K562 (cell line): ENCODE data around the gene TMEM89. TPM values are rescaled to one million over a fixed set of nuclear protein-coding genes. Genes with fewer than 3 reads are reported as not detected.
A peak's percentile ranks its signal among the peaks of the same experiment; 100 is the strongest.

ENCODE experiments used
- DPF2 ChIP-seq: fragments of 450-650 bp; IDR thresholded peaks from 2 replicates; pipeline ENCODE4 v1.6.1; 2016
- NR1H2 ChIP-seq: sonication (generic); formaldehyde crosslinking; IDR thresholded peaks from 2 replicates; pipeline ENCODE4 v1.4.0; 2020; ENCODE audit warnings: mild to moderate bottlenecking, missing genetic modification reagents
- POLR2AphosphoS2 ChIP-seq: IDR thresholded peaks from 2 replicates; pipeline ENCODE4 v1.6.1; 2012; ENCODE audit warnings: low read length, improper control_type of control experiment
- SAFB2 ChIP-seq: fragments of 200-400 bp; formaldehyde crosslinking; IDR thresholded peaks from 2 replicates; pipeline ENCODE4 v1.6.1; 2018; ENCODE audit warnings: borderline replicate concordance, low read length, low read depth, moderate library complexity; ENCODE audit not compliant: severe bottlenecking
- ZNF41 ChIP-seq: fragments of 250-450 bp; sonication (Bioruptor Pico); conservative IDR thresholded peaks from 2 replicates; pipeline ENCODE4 v1.4.0; 2020; ENCODE audit warnings: mild to moderate bottlenecking
- ZNF696 ChIP-seq: fragments of 250-450 bp; sonication (Bioruptor Pico); conservative IDR thresholded peaks from 2 replicates; pipeline ENCODE4 v1.4.0; 2020; ENCODE audit warnings: mild to moderate bottlenecking, moderate library complexity
- ZNF785 ChIP-seq: fragments of 250-450 bp; sonication (Bioruptor Pico); IDR thresholded peaks from 2 replicates; pipeline ENCODE4 v1.4.0; 2020; ENCODE audit warnings: mild to moderate bottlenecking
- polyA plus RNA-seq, 8 experiments: library from polyadenylated mRNA; depleted of rRNA in 4 of 8; stranded (reverse) in 5 of 8; unstranded in 3 of 8; fragments of >200 nt; fragmentation: Nextera tagmentation in 2 of 8; fragmentation: Illumina TruSeq in 1 of 8; extraction: Ambion mirVana in 2 of 8; extraction: Trizol in 1 of 8; gene quantifications; 2 replicates each; pipeline versions ENCODE4 v1.2.1 to v1.2.3, GENCODE V29; 2011 to 2014; ENCODE audit warnings: inconsistent platforms in 1 of 8, missing spikeins in 1 of 8
- total RNA-seq, 7 experiments: library from RNA; depleted of rRNA in 6 of 7; stranded (reverse); fragments of >200 nt in 6 of 7; fragmentation: Illumina TruSeq in 2 of 7; extraction: Trizol in 2 of 7; gene quantifications; 2 replicates each; pipeline versions ENCODE4 v1.2.1 to v1.2.3, GENCODE V29; 2011 to 2021; ENCODE audit warnings: low replicate concordance in 1 of 7
- TF ChIP-seq, protein P1 (sequence below): IDR thresholded peaks from 3 replicates; pipeline ENCODE4 v1.6.1; 2011; ENCODE audit warnings: borderline replicate concordance, mild to moderate bottlenecking, moderate library complexity; ENCODE audit not compliant: insufficient read length; ENCODE audit errors: extremely low read depth
- TF ChIP-seq, protein P2 (sequence below): sonication (generic); formaldehyde crosslinking; IDR thresholded peaks from 2 replicates; pipeline ENCODE4 v1.8.1; 2023; ENCODE audit warnings: mild to moderate bottlenecking, missing genetic modification reagents
- TF ChIP-seq, protein P3 (sequence below): fragments of 250-450 bp; sonication (Bioruptor Pico); IDR thresholded peaks from 2 replicates; pipeline ENCODE4 v1.8.0; 2022; ENCODE audit warnings: inconsistent platforms, mild to moderate bottlenecking, moderate library complexity, borderline replicate concordance
- TF ChIP-seq, protein P4 (sequence below), 3 experiments: fragments of 200-800 bp in 1 of 3; sonication (Bioruptor generic) in 1 of 3; sonication (generic) in 1 of 3; formaldehyde crosslinking in 1 of 3; IDR thresholded peaks; 2 replicates each; pipeline versions ENCODE4 v1.6.1 to v1.8.0; 2016 to 2022; ENCODE audit warnings: mild to moderate bottlenecking in 2 of 3, missing compliant biosample characterization in 2 of 3, missing genetic modification characterization in 2 of 3, missing genetic modification reagents in 1 of 3
- TF ChIP-seq, protein P5 (sequence below): conservative IDR thresholded peaks from 2 replicates; pipeline ENCODE4 v1.6.1; 2011; ENCODE audit warnings: low read depth, mild to moderate bottlenecking, low read length; ENCODE audit not compliant: control insufficient read depth
- TF ChIP-seq, protein P6 (sequence below), 2 experiments: fragments of 450-650 bp in 1 of 2; sonication (generic) in 1 of 2; formaldehyde crosslinking; conservative IDR thresholded peaks; 2 replicates each; pipeline versions ENCODE4 v1.4.0 to v1.8.1; 2020 to 2022; ENCODE audit warnings: mild to moderate bottlenecking in 1 of 2, missing genetic modification reagents in 1 of 2

TMEM89 gene
- total and polyA plus RNA-seq, 9 of the 15 experiments (the other 6 are each of a cell fraction or from before 2014, with no cell fraction given), result not detected

DNA sequence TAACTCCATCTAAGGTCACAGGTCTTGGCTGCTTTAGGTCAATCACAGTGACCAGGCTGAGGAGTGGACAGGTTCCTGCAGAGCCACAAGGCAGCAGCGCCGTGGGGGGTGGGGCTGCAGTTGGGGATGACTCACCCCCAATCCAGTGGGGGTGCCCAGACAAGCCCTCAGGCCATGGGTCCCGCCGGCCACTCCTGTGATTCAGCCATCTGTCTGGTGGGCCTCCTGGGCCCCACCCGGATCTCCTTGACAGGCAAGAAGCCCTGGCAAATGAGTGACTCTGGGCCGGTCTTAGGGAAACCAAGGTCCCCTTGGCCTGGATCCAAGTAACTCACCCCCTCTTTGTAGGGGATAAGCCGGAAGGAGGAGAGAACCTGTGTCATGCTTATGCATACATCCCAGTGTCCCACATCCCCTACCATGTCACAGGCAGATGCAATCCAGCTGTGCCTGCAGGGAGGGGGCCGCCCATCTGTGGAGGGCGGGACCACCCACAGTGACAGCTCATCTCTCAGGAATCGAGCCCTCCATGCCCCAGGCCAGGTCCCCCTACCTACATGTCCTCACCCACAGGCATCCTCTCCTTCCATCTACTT lies 25.9 kb downstream of the TMEM89 start (continued):
- TF ChIP-seq, protein P1, sequence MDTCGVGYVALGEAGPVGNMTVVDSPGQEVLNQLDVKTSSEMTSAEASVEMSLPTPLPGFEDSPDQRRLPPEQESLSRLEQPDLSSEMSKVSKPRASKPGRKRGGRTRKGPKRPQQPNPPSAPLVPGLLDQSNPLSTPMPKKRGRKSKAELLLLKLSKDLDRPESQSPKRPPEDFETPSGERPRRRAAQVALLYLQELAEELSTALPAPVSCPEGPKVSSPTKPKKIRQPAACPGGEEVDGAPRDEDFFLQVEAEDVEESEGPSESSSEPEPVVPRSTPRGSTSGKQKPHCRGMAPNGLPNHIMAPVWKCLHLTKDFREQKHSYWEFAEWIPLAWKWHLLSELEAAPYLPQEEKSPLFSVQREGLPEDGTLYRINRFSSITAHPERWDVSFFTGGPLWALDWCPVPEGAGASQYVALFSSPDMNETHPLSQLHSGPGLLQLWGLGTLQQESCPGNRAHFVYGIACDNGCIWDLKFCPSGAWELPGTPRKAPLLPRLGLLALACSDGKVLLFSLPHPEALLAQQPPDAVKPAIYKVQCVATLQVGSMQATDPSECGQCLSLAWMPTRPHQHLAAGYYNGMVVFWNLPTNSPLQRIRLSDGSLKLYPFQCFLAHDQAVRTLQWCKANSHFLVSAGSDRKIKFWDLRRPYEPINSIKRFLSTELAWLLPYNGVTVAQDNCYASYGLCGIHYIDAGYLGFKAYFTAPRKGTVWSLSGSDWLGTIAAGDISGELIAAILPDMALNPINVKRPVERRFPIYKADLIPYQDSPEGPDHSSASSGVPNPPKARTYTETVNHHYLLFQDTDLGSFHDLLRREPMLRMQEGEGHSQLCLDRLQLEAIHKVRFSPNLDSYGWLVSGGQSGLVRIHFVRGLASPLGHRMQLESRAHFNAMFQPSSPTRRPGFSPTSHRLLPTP, result no peak
- TF ChIP-seq, protein P2, sequence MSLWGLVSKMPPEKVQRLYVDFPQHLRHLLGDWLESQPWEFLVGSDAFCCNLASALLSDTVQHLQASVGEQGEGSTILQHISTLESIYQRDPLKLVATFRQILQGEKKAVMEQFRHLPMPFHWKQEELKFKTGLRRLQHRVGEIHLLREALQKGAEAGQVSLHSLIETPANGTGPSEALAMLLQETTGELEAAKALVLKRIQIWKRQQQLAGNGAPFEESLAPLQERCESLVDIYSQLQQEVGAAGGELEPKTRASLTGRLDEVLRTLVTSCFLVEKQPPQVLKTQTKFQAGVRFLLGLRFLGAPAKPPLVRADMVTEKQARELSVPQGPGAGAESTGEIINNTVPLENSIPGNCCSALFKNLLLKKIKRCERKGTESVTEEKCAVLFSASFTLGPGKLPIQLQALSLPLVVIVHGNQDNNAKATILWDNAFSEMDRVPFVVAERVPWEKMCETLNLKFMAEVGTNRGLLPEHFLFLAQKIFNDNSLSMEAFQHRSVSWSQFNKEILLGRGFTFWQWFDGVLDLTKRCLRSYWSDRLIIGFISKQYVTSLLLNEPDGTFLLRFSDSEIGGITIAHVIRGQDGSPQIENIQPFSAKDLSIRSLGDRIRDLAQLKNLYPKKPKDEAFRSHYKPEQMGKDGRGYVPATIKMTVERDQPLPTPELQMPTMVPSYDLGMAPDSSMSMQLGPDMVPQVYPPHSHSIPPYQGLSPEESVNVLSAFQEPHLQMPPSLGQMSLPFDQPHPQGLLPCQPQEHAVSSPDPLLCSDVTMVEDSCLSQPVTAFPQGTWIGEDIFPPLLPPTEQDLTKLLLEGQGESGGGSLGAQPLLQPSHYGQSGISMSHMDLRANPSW, result no peak
- peak; percentile 60 for TF ChIP-seq DPF2
- no peak for TF ChIP-seq ZNF41 (CRISPR knock-in tag)
- TF ChIP-seq ZNF785 (CRISPR knock-in tag), result no peak
- TF ChIP-seq, protein P3, sequence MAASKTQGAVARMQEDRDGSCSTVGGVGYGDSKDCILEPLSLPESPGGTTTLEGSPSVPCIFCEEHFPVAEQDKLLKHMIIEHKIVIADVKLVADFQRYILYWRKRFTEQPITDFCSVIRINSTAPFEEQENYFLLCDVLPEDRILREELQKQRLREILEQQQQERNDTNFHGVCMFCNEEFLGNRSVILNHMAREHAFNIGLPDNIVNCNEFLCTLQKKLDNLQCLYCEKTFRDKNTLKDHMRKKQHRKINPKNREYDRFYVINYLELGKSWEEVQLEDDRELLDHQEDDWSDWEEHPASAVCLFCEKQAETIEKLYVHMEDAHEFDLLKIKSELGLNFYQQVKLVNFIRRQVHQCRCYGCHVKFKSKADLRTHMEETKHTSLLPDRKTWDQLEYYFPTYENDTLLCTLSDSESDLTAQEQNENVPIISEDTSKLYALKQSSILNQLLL (CRISPR knock-in tag), result no peak
- TF ChIP-seq, protein P4, sequence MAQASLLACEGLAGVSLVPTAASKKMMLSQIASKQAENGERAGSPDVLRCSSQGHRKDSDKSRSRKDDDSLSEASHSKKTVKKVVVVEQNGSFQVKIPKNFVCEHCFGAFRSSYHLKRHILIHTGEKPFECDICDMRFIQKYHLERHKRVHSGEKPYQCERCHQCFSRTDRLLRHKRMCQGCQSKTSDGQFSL (CRISPR knock-in tag; IDR thresholded peaks at IDR 0.05), result peak; percentile 76; the same call in 1 of the 2 replicates
- TF ChIP-seq, protein P4 (tag; IDR thresholded peaks at IDR 0.05), result peak in 1 of 2 experiments; percentile 38; a peak in 1 of 4 replicates
- no peak for TF ChIP-seq SAFB2
- TF ChIP-seq, protein P5, sequence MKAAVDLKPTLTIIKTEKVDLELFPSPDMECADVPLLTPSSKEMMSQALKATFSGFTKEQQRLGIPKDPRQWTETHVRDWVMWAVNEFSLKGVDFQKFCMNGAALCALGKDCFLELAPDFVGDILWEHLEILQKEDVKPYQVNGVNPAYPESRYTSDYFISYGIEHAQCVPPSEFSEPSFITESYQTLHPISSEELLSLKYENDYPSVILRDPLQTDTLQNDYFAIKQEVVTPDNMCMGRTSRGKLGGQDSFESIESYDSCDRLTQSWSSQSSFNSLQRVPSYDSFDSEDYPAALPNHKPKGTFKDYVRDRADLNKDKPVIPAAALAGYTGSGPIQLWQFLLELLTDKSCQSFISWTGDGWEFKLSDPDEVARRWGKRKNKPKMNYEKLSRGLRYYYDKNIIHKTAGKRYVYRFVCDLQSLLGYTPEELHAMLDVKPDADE, result no peak
- TF ChIP-seq ZNF696 (CRISPR knock-in tag), result no peak
- TF ChIP-seq, protein P6, sequence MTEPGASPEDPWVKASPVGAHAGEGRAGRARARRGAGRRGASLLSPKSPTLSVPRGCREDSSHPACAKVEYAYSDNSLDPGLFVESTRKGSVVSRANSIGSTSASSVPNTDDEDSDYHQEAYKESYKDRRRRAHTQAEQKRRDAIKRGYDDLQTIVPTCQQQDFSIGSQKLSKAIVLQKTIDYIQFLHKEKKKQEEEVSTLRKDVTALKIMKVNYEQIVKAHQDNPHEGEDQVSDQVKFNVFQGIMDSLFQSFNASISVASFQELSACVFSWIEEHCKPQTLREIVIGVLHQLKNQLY (CRISPR knock-in tag; conservative IDR thresholded peaks at IDR 0.05), result no peak
- no peak for TF ChIP-seq NR1H2 (CRISPR knock-in tag)
- no peak for TF ChIP-seq POLR2AphosphoS2
